ENCODE results near the gene LCE2D. TPM values are rescaled to one million over a fixed set of nuclear protein-coding genes. Genes with fewer than 3 reads are reported as not detected.

Gene LCE2D
- total and polyA plus RNA-seq, 9 donors = not detected

DNA sequence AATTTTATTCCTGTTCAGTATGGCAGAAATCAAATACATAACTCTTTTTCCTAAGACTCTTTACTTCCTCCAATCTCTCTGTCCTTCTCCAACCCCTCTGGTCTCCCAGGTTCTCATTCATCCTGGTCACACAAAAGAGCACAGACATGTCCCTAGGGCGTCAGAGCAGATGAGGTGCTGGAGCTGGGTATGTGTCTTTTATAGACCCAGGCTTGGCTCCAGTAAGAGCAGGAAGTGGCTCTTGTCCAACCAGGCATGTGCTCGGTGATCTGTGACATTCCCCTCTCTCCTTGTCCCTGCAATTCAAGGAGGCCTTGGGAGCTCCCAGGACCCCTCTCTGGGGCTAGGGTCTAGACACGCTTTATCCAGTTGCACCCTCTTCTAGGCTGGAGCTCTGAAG lies 18.0 kb upstream of the LCE2D start:
- Histone ChIP-seq H3K4me1 (ENCODE audit: insufficient read depth) (no peaks in the 10 kb centered on the region), H3K27ac (no peak overlapping the region), H3K27me3 (no peaks in the 10 kb centered on the region), H3K36me3 (no peaks in the 10 kb centered on the region), H3K4me3 (no peak overlapping the region), H3K9me3 (no peaks in the 10 kb centered on the region)
- WGBS, 3 donors = 39 to 50% (median 47%) methylated on average over 3 of the region's 3 CpGs
- TF ChIP-seq EP300 (IDR thresholded peaks at IDR 0.05) (no peak), POLR2A (IDR thresholded peaks at IDR 0.05) (no peak)
- TF ChIP-seq, protein P1, sequence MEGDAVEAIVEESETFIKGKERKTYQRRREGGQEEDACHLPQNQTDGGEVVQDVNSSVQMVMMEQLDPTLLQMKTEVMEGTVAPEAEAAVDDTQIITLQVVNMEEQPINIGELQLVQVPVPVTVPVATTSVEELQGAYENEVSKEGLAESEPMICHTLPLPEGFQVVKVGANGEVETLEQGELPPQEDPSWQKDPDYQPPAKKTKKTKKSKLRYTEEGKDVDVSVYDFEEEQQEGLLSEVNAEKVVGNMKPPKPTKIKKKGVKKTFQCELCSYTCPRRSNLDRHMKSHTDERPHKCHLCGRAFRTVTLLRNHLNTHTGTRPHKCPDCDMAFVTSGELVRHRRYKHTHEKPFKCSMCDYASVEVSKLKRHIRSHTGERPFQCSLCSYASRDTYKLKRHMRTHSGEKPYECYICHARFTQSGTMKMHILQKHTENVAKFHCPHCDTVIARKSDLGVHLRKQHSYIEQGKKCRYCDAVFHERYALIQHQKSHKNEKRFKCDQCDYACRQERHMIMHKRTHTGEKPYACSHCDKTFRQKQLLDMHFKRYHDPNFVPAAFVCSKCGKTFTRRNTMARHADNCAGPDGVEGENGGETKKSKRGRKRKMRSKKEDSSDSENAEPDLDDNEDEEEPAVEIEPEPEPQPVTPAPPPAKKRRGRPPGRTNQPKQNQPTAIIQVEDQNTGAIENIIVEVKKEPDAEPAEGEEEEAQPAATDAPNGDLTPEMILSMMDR (IDR thresholded peaks at IDR 0.05) = no peak
- intact Hi-C loops (cut with DNase I) = no loop called here
- DNase-seq = no peak

DNA sequence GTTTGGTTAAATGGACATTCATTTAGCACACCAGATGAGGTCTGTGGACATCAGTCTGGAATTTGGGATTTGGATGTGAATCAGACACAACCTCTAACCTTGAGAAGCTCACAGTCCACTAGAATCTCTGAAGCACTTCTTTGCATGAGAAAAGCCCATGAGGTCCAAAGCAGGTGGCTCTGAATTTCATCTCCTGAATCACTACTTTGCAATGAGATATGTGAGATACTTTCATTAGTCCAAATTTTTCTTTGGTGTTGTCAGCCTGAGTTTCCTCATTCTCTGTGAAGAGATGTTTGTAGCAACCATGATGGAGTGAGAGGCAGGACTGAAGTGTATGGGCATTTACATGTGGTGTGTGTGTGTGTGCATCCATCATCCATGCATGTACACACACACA lies 16.5 kb upstream of the LCE2D start:
- no peaks in the 10 kb centered on the region for H3K4me1 ChIP-seq (ENCODE audit: insufficient read depth)
- TF ChIP-seq POLR2A (IDR thresholded peaks at IDR 0.05) (no peak), EP300 (IDR thresholded peaks at IDR 0.05) (no peak)
- TF ChIP-seq, protein P1 (IDR thresholded peaks at IDR 0.05) = no peak
- no peak overlapping the region for H3K4me3 ChIP-seq
- no peaks in the 10 kb centered on the region for H3K9me3 ChIP-seq
- H3K27me3 ChIP-seq = no peaks in the 10 kb centered on the region
- intact Hi-C loops (cut with DNase I) = no loop called here
- no peak overlapping the region for H3K27ac ChIP-seq
- DNase-seq = no peak
- no peaks in the 10 kb centered on the region for H3K36me3 ChIP-seq

DNA sequence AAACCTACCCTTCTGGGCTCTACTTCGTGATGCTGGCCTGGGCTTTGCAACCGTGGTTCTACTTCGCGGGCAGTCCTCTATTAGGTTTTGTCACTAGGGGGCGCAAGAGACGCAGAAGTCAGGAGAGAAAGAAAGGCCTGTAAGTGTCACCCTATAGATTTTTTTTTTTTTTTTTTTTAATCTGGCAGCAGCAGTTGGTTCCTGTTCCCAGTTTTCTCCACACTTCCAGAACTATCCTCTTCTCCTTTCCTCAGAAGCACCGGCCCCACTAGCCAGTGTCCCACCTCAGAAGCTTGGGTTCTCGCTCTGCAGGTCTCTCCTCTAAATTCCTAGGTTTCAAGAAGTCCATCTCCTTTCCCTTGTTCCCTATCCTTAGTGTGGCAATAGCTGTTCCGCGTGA lies 9.1 kb upstream of the LCE2D start:
- Histone ChIP-seq H3K4me3 (no peak overlapping the region), H3K9me3 (no peaks in the 10 kb centered on the region), H3K27ac (no peak overlapping the region), H3K36me3 (no peaks in the 10 kb centered on the region), H3K27me3 (no peaks in the 10 kb centered on the region), H3K4me1 (ENCODE audit: insufficient read depth) (no peaks in the 10 kb centered on the region)
- TF ChIP-seq POLR2A (IDR thresholded peaks at IDR 0.05) = no peak
- no peak for TF ChIP-seq EP300 (IDR thresholded peaks at IDR 0.05)
- TF ChIP-seq, protein P1 (IDR thresholded peaks at IDR 0.05) = no peak
- intact Hi-C loops (cut with DNase I) = no loop called here
- DNase-seq = no peak
- 32 to 37% (median 32%) methylated on average over 10 of the region's 10 CpGs for whole genome bisulfite sequencing, 3 donors

DNA sequence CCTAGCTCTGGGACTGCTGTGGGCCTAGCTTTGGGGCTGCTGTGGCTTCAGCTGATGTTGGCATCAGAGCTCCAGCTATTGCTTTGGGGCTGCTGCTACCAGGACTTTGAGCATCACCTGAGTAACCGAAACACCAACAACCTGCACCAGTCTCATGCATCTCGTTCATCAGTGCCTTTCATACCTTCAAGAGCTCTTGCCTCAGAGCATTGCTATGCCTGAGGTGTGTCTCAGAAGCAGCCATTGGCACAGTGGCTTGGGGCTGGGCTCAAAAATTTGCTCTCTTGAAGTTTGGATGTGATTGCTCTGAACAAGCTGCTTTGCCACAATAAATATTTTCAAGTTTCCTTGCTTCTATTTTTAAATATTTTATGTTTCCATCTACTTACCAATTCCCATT lies 6.7 kb upstream of the LCE2D start:
- H3K4me1 ChIP-seq (ENCODE audit: insufficient read depth) = no peaks in the 10 kb centered on the region
- WGBS, 3 donors = 62 to 85% (median 84%) methylated on average over 2 of the region's 2 CpGs
- no peak overlapping the region for H3K4me3 ChIP-seq
- no peaks in the 10 kb centered on the region for H3K27me3 ChIP-seq
- H3K36me3 ChIP-seq = no peaks in the 10 kb centered on the region
- DNase-seq = no peak
- TF ChIP-seq EP300 (IDR thresholded peaks at IDR 0.05) (no peak), POLR2A (IDR thresholded peaks at IDR 0.05) (no peak)
- TF ChIP-seq, protein P1 (IDR thresholded peaks at IDR 0.05) = no peak
- intact Hi-C loops (cut with DNase I) = no loop called here
- H3K27ac ChIP-seq = no peak overlapping the region
- H3K9me3 ChIP-seq = no peaks in the 10 kb centered on the region

DNA sequence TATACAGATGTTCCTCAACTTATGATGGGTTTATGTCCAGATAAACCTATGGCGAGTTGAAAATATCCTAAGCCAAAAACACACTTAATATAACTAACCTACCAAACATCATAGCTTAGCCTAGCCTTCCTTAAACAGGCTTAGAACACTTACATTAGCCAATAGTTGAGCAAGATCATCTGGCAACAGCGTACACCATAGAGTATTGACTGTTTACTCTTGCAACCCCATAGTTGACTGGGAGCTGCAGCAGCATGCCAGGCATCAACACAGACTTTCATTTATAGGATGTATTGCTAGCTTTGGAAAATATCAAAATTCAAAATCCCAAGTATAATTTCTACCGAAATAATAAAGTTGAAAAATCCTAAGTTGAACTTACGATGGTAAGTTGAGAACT lies 5.5 kb upstream of the LCE2D start:
- Histone ChIP-seq H3K4me1 (ENCODE audit: insufficient read depth) (no peaks in the 10 kb centered on the region), H3K27me3 (no peaks in the 10 kb centered on the region), H3K4me3 (no peak overlapping the region), H3K36me3 (no peaks in the 10 kb centered on the region), H3K9me3 (no peaks in the 10 kb centered on the region), H3K27ac (no peak overlapping the region)
- WGBS, 3 donors = 83 to 95% (median 91%) methylated on average over 4 of the region's 4 CpGs
- no peak for TF ChIP-seq EP300 (IDR thresholded peaks at IDR 0.05)
- no peak for TF ChIP-seq POLR2A (IDR thresholded peaks at IDR 0.05)
- TF ChIP-seq, protein P1 (IDR thresholded peaks at IDR 0.05) = no peak
- DNase-seq = no peak
- intact Hi-C loops (cut with DNase I) = no loop called here

Data from ovary (tissue), 9 donors.